Effector CD4-positive, alpha-beta T cell (primary cell): ENCODE data around the gene ZFAND2B.
A peak's percentile ranks its signal among the peaks of the same experiment; 100 is the strongest.

Experiments
- DNase-seq: peaks from one replicate; pipeline ENCODE4 v3.0.0-alpha.2; 2020

ZFAND2B gene

GRCh38 chr2:219204425-219205164 is 2.0 kb upstream of the ZFAND2B start:
- DNase-seq: no peak

GRCh38 chr2:219205165-219205538 is 1.4 kb upstream of the ZFAND2B start:
- no peak for DNase-seq

GRCh38 chr2:219205981-219206327 is 628 bp upstream of the ZFAND2B start:
- DNase-seq: no peak

- DNase-seq: no peak
These were observed 727 bp downstream of the ZFAND2B start for GRCh38 chr2:219207134-219207883.

GRCh38 chr2:219207884-219208740 is 1.5 kb downstream of the ZFAND2B start:
- no peak for DNase-seq

- no peak for DNase-seq
These were observed 2.9 kb downstream of the ZFAND2B start for GRCh38 chr2:219209236-219210195.

- no peak for DNase-seq
These were observed 3.8 kb downstream of the ZFAND2B start for GRCh38 chr2:219210196-219210885.

- DNase-seq: no peak
These were observed 4.3 kb downstream of the ZFAND2B start for GRCh38 chr2:219210886-219211362.

- no peak for DNase-seq
These were observed 6.4 kb downstream of the ZFAND2B start for GRCh38 chr2:219213026-219213415.

- DNase-seq: no peak
These were observed 7.0 kb downstream of the ZFAND2B start for GRCh38 chr2:219213486-219214071.

GRCh38 chr2:219214141-219214540 is 7.6 kb downstream of the ZFAND2B start:
- no peak for DNase-seq

- no peak for DNase-seq
These were observed 8.2 kb downstream of the ZFAND2B start for GRCh38 chr2:219214786-219215185.

GRCh38 chr2:219215871-219216534 is 9.4 kb downstream of the ZFAND2B start:
- DNase-seq: no peak

- DNase-seq: no peak
These were observed 9.9 kb downstream of the ZFAND2B start for GRCh38 chr2:219216535-219216915.

- peak; percentile 17 for DNase-seq
These were observed 11.7 kb downstream of the ZFAND2B start for GRCh38 chr2:219218217-219218731.

- DNase-seq: peak; percentile 89
These were observed 12.4 kb downstream of the ZFAND2B start, which contains the start of gene ABCB6 for GRCh38 chr2:219218732-219219701. TSS of gene ABCB6 (minus strand) at chr2:219218958. CDS start at chr2:219218673, 285 bp downstream.

- DNase-seq: no peak
These were observed 13.4 kb downstream of the ZFAND2B start for GRCh38 chr2:219219784-219220532.
